Glutamatergic neuron (in vitro differentiated cells): ENCODE data around the gene NRIP1. TPM values are rescaled to one million over a fixed set of nuclear protein-coding genes. Genes with fewer than 3 reads are reported as not detected.
"Not testable (repeated sequence)": the region's sequence is repeated elsewhere in the genome, so short reads cannot be mapped to it uniquely, and the experiment has no call there.

Source experiments
- DNase-seq: peaks from one replicate; pipeline ENCODE4 v3.0.0; 2022
- H3K27ac Mint-ChIP-seq: one replicate; pipeline ENCODE4 v1.8.0; 2020; ENCODE audit warnings: mild to moderate bottlenecking, mixed read lengths, inconsistent platforms; ENCODE audit not compliant: unreplicated experiment
- H3K27me3 Mint-ChIP-seq: one replicate; pipeline ENCODE4 v1.8.0; 2020; ENCODE audit warnings: mild to moderate bottlenecking, moderate library complexity, mixed read lengths, inconsistent platforms; ENCODE audit not compliant: unreplicated experiment
- H3K36me3 Mint-ChIP-seq: one replicate; pipeline ENCODE4 v1.8.0; 2020; ENCODE audit warnings: mild to moderate bottlenecking, mixed read lengths, inconsistent platforms; ENCODE audit not compliant: unreplicated experiment
- H3K4me1 Mint-ChIP-seq: one replicate; pipeline ENCODE4 v1.8.0; 2020; ENCODE audit warnings: mild to moderate bottlenecking, low read depth, mixed read lengths, inconsistent platforms; ENCODE audit not compliant: unreplicated experiment
- H3K4me3 Mint-ChIP-seq: one replicate; pipeline ENCODE4 v1.8.0; 2020; ENCODE audit warnings: mild to moderate bottlenecking, mixed read lengths, inconsistent platforms; ENCODE audit not compliant: unreplicated experiment
- H3K9me3 Mint-ChIP-seq: one replicate; pipeline ENCODE4 v1.8.0; 2020; ENCODE audit warnings: mild to moderate bottlenecking, moderate library complexity, mixed read lengths, inconsistent platforms; ENCODE audit not compliant: unreplicated experiment
- total RNA-seq: library from RNA; stranded (reverse); fragmentation: NEBNext Ultra II Directional; extraction: Animal tissue kit (Norgen Biotek cat#: 25700); gene quantifications from one replicate; pipeline ENCODE4 v1.2.1, GENCODE V29; 2021; ENCODE audit not compliant: unreplicated experiment
- TF ChIP-seq, protein P1 (sequence below): fragments of 200-600 bp; sonication (generic); IDR thresholded peaks from one replicate; pipeline ENCODE4 v1.5.0; 2021; ENCODE audit not compliant: partially characterized antibody, unreplicated experiment

The NRIP1 gene
- total RNA-seq, 1 donor from 2014 or later: 51.5 TPM

DNA sequence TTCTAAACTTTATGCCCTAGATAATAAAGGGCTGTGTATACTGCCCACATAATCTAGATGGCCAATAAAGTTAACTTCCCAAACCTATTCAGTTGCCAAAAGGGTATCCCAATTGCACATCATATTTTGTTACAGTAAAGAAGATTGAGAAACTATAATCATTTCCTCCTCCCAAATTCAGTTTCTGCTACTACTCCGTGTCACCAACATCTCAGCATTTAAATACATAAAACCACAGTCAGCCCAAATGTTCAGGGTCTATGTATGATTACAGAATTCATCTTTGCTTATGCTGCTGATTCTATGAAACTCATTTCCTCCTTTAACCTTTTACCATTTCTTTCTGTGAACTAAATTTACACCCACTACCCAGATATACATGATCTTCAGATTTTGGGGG is 28.6 kb downstream of the NRIP1 start:
- H3K27me3 Mint-ChIP-seq: no peaks in the 10 kb centered on the region

DNA sequence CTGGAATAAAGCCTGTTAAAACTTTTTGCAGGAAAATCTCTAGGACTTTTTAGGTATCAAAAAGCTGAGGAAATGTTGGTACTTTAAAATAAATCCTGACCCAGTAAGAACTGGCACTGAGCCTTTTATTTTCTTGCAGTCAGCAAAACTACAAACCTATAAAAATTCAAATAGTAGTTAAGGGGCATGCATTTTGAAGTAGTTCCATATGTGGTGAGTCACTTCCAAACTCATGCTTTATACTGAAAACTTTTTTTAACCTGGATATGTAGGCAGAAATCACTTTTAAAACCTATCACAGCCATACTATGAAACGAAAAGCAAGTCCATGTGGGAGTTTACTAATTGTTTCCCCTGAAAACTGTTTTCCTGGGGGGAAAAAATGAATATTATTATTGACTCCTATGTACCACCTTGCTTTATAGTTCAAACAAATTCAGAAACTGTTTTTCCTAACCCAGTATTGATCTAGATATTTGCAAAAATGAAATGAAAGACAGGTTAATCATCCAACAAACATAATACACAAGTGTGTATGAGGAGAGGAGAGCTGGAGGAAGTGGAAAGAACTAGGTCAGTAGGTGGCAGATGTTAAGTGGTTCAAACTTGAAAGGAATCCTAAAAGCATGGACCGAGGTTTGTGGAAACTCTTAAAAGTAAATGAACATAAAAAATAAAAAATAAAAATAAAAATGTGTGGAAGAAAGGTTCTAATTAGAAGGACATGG is 30.5 kb downstream of the NRIP1 start:
- TF ChIP-seq, protein P1, sequence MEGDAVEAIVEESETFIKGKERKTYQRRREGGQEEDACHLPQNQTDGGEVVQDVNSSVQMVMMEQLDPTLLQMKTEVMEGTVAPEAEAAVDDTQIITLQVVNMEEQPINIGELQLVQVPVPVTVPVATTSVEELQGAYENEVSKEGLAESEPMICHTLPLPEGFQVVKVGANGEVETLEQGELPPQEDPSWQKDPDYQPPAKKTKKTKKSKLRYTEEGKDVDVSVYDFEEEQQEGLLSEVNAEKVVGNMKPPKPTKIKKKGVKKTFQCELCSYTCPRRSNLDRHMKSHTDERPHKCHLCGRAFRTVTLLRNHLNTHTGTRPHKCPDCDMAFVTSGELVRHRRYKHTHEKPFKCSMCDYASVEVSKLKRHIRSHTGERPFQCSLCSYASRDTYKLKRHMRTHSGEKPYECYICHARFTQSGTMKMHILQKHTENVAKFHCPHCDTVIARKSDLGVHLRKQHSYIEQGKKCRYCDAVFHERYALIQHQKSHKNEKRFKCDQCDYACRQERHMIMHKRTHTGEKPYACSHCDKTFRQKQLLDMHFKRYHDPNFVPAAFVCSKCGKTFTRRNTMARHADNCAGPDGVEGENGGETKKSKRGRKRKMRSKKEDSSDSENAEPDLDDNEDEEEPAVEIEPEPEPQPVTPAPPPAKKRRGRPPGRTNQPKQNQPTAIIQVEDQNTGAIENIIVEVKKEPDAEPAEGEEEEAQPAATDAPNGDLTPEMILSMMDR: no peak
- H3K27me3 Mint-ChIP-seq: no peaks in the 10 kb centered on the region
- peaks cover 15% of the 10 kb centered on the region for H3K4me1 Mint-ChIP-seq
- H3K4me3 Mint-ChIP-seq: no peak overlapping the region
- H3K27ac Mint-ChIP-seq: no peak overlapping the region
- peaks cover 5% of the 10 kb centered on the region for H3K36me3 Mint-ChIP-seq
- H3K9me3 Mint-ChIP-seq: peaks cover 2% of the 10 kb centered on the region
- no peak for DNase-seq

More for the DNA sequence above, 28.6 kb downstream of the NRIP1 start:
- H3K4me3 Mint-ChIP-seq: no peak overlapping the region
- TF ChIP-seq, protein P1: no peak
- no peaks in the 10 kb centered on the region for H3K36me3 Mint-ChIP-seq
- DNase-seq: no peak
- no peaks in the 10 kb centered on the region for H3K9me3 Mint-ChIP-seq
- peaks cover 12% of the 10 kb centered on the region for H3K4me1 Mint-ChIP-seq
- no peak overlapping the region for H3K27ac Mint-ChIP-seq

DNA sequence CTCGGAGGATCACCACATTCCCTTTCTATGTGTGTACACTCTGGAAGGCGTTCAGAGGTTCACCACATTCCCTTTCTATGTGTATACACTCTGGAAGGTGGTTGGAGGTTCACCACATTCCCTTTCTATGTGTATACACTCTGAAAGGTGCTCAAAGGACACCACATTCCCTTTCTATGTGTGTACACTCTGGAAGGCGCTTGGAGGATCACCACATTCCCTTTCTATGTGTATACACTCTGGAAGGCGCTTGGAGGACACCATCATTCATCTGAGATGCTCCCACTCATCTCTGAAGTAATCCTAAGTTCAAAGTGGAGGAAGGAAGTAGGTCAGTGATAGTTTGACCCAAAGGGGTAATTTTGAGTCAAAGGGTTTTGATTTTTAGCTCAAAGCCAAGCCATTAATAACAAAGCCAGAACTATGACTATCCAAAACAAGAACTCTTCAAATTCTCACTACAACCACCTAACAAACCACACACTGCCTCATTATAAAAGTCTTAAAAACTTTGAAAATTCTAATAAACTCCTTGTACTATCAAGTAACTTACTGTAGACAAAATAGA is 32.9 kb downstream of the NRIP1 start:
- H3K36me3 Mint-ChIP-seq: peaks cover 5% of the 10 kb centered on the region
- peaks cover 2% of the 10 kb centered on the region for H3K9me3 Mint-ChIP-seq
- H3K27me3 Mint-ChIP-seq: no peaks in the 10 kb centered on the region
- TF ChIP-seq, protein P1: no peak
- H3K27ac Mint-ChIP-seq: no peak overlapping the region
- no peak for DNase-seq
- H3K4me1 Mint-ChIP-seq: peaks cover 20% of the 10 kb centered on the region
- H3K4me3 Mint-ChIP-seq: no peak overlapping the region

DNA sequence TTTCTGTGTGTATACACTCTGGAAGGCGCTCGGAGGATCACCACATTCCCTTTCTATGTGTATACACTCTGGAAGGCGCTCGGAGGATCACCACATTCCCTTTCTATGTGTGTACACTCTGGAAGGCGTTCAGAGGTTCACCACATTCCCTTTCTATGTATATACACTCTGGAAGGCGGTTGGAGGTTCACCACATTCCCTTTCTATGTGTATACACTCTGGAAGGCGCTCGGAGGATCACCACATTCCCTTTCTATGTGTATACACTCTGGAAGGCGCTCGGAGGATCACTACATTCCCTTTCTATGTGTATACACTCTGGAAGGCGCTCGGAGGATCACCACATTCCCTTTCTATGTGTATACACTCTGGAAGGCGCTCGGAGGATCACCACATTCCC is 33.4 kb downstream of the NRIP1 start:
- H3K4me1 Mint-ChIP-seq: peaks cover 20% of the 10 kb centered on the region
- not testable (repeated sequence) for H3K9me3 Mint-ChIP-seq, DNase-seq, H3K4me3 Mint-ChIP-seq, H3K27me3 Mint-ChIP-seq, H3K36me3 Mint-ChIP-seq, H3K27ac Mint-ChIP-seq

DNA sequence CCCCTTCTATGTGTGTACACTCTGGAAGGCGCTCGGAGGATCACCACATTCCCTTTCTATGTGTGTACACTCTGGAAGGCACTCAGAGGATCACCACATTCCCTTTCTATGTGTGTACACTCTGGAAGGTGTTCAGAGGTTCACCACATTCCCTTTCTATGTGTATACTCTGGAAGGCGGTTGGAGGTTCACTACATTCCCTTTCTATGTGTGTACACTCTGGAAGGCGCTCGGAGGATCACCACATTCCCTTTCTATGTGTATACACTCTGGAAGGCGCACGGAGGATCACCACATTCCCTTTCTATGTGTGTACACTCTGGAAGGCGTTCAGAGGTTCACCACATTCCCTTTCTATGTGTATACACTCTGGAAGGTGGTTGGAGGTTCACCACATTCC is 33.9 kb downstream of the NRIP1 start:
- DNase-seq, H3K4me3 Mint-ChIP-seq, H3K9me3 Mint-ChIP-seq, H3K27ac Mint-ChIP-seq, H3K27me3 Mint-ChIP-seq, H3K36me3 Mint-ChIP-seq: not testable (repeated sequence)
- H3K4me1 Mint-ChIP-seq: peaks cover 18% of the 10 kb centered on the region

DNA sequence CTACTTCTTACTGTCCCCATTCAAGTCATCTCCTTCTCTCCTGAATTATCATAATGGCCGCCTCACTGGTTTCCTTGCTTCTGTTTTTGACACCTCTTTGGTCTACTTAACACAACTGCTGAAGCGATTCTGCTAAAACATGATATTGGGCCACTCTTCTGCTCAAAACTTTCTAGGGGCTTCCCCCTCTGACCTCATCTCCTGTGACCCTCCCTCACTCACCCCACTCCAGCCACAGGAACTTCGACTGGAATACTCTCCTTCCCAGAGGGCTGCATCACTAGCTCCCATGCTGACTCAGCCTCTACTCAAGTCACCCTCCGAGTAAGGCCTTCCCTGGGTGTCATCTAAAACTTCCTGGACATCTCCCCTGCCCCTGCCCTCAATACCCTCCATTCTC is 35.7 kb downstream of the NRIP1 start:
- peaks cover 16% of the 10 kb centered on the region for H3K4me1 Mint-ChIP-seq
- H3K27ac Mint-ChIP-seq: no peak overlapping the region
- H3K9me3 Mint-ChIP-seq: peaks cover 2% of the 10 kb centered on the region
- H3K27me3 Mint-ChIP-seq: no peaks in the 10 kb centered on the region
- no peak for DNase-seq
- TF ChIP-seq, protein P1: no peak
- peaks cover 5% of the 10 kb centered on the region for H3K36me3 Mint-ChIP-seq
- no peak overlapping the region for H3K4me3 Mint-ChIP-seq
